RWPE1 (cell line): ENCODE data around the gene PITX1.

Source experiments
- CTCF ChIA-PET: fragments of 350-600 bp; sonication (Branson Sonifier 250); formaldehyde crosslinking; extraction: SDS; loops from one replicate; lab custom pipeline; 2021; lab: Yijun Ruan, JAX
- POLR2A ChIA-PET: fragments of 400-600 bp; formaldehyde crosslinking; extraction: SDS; loops from one replicate; lab custom pipeline; 2020; ENCODE audit warnings: antibody characterized with exemption; ENCODE audit not compliant: low non-redundant PET; lab: Yijun Ruan, JAX
- DNase-seq: peaks from one replicate; pipeline ENCODE4 v3.0.0; 2012; ENCODE audit warnings: low spot score
- H3K27ac ChIP-seq: fragments of 450-650 bp; 2 replicates; pipeline ENCODE4 v1.5.1; 2017
- CTCF ChIP-seq: fragments of 450-650 bp; conservative IDR thresholded peaks from 2 replicates; pipeline ENCODE4 v1.5.1; 2017; ENCODE audit warnings: low read depth, mild to moderate bottlenecking

Gene PITX1

DNA sequence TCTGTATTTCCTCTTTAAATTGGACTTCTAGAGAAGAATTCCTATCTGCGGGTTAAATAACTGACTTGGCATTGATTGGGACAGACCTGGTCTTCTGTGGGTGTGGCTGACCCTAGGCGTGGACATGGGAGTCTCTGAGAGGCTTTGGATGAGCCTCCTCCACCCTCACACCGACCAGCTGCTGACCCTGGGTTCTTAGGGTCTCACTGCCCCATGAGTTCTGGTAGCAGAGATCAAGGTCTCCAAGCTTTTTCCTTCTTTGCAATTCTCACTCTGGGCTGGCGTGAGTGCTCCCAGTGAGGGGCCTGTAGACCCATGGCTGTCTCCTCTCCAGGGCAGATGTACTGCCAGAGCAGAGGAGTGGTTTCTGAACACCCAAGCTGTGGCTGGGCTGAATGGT is 41.6 kb upstream of the PITX1 start:
- H3K27ac ChIP-seq, result peak overlapping the region; percentile 56
- ChIA-PET CTCF (interaction anchor here (0.8 kb wide), 1 partner anchor 115 kb away, joined by 5 read pairs; no protein-coding TSS in a partner anchor), POLR2A (no interaction called here)
- no peak for DNase-seq
- TF ChIP-seq CTCF, result no peak

- CTCF ChIA-PET, result interaction anchor here (1.6 kb wide), 1 partner anchor 118 kb away, joined by 4 read pairs; no protein-coding TSS in a partner anchor
- TF ChIP-seq CTCF, result no peak
- POLR2A ChIA-PET, result no interaction called here
- DNase-seq, result no peak
- no peak overlapping the region for H3K27ac ChIP-seq
Measured at GRCh38 chr5:135073761-135074345, 39.8 kb upstream of the PITX1 start.

DNA sequence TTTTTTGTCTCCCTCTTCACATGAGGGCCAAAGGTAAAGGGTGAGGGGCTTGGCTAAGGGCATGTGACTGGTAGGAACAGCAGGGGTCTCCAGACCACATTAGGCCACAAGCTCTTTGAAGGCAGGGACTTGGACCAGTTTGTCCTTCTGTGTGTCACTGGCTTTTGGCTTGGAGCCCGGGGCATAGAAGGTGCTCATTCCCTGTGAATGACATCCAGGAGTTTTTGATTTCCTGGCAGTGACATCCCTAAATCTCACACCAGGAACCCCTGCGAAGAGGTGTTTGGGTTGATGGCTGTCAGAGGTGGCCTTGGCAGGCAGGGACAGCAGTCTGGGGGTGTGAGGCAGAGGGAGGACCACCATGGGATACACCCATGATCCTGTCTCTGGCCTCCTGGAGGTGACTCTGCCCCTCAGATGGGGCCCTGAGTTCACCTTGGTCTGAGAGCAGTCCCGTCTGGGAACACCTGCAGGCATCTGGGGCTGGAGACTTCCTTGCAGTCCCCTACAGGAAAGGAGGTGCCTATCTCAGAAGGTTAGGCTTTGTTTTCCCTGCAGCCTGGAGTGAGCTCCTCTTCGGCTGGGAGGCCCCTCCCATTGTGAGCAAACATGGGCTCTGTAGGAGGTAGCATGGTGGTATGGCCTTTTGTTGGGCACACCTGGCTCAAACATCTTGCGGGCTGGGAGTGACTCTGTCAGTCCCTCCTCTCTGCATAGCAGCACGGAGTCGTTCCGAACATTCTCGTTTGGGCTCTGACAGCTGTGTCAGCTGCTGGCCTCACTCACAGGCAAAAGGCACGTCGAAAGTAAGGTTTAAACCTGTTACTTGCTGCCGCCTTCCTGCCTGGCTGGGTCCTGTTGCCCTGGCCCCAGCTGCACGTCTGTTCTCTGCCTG is 38.6 kb upstream of the PITX1 start:
- CTCF ChIA-PET, result interaction anchor here (0.6 to 0.7 kb wide), 2 partner anchors 11 to 13 kb away, joined by 3 to 4 read pairs; no protein-coding TSS in a partner anchor
- no peak overlapping the region for H3K27ac ChIP-seq
- POLR2A ChIA-PET, result no interaction called here
- no peak for TF ChIP-seq CTCF
- DNase-seq, result no peak

DNA sequence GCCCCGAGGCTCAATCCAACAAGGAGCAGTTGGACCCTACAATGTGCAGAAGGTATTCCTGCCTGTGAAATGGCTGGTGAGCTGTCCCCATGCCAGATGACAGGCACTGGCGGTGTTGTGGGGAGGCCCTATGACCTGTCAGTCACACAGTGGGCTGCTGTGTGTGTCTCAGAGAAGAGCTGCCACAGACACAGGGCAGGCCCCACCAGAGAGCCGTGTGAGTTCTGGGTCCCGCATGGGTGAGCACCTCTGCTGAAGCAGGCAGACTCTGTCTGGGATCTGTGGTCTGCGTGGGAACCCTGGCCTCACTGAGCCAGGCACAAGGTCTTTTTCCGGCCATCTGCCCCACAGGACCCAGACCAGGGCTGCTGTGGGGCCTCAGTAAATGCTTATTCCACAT is 37.3 kb upstream of the PITX1 start:
- ChIA-PET POLR2A (interaction anchor here (0.5 kb wide), 1 partner anchor 226 kb away, joined by 3 read pairs; no protein-coding TSS in a partner anchor), CTCF (interaction anchor here (0.6 to 1.2 kb wide), 2 partner anchors 61 to 138 kb away, joined by 3 read pairs; no protein-coding TSS in a partner anchor)
- H3K27ac ChIP-seq, result no peak overlapping the region
- DNase-seq, result no peak
- no peak for TF ChIP-seq CTCF

GRCh38 chr5:135069895-135070657 is 36.0 kb upstream of the PITX1 start:
- no peak for TF ChIP-seq CTCF
- ChIA-PET CTCF (interaction anchor here (1.0 to 1.2 kb wide), 2 partner anchors 59 to 121 kb away, joined by 3 read pairs; no protein-coding TSS in a partner anchor), POLR2A (no interaction called here)
- no peak overlapping the region for H3K27ac ChIP-seq
- no peak for DNase-seq
